SK-N-SH treated with all-trans-retinoic acid at 6 μM for 48 hours (cell line): ENCODE measurements around the gene LRRC10B.

ENCODE experiments used
- ATAC-seq: fragments of 200-7000 bp; cut with Tn5 transposase; 3 replicates; pipeline ENCODE4 v1.9.1; 2020; ENCODE audit warnings: mild to moderate bottlenecking, moderate library complexity
- ARNTL ChIP-seq: fragments of 450-650 bp; formaldehyde crosslinking; IDR thresholded peaks from 2 replicates; pipeline ENCODE4 v1.5.0; 2020; ENCODE audit warnings: low read depth, mild to moderate bottlenecking, moderate library complexity, borderline replicate concordance
- BACH2 ChIP-seq: fragments of 250-450 bp; sonication (Bioruptor Pico); IDR thresholded peaks from 2 replicates; pipeline ENCODE4 v1.9.0; 2021; ENCODE audit warnings: mild to moderate bottlenecking, borderline replicate concordance
- CREB5 ChIP-seq: fragments of 250-450 bp; sonication (Bioruptor Pico); IDR thresholded peaks from 2 replicates; pipeline ENCODE4 v1.5.1; 2020; ENCODE audit warnings: low read depth, mild to moderate bottlenecking, moderate library complexity
- CSDC2 ChIP-seq: fragments of 250-450 bp; sonication (Bioruptor Pico); IDR thresholded peaks from 2 replicates; pipeline ENCODE4 v1.5.0; 2020; ENCODE audit warnings: mild to moderate bottlenecking, moderate library complexity
- CSRNP3 ChIP-seq: fragments of 250-450 bp; sonication (Bioruptor Pico); IDR thresholded peaks from 2 replicates; pipeline ENCODE4 v1.5.1; 2021; ENCODE audit warnings: mild to moderate bottlenecking, moderate library complexity
- ESRRG ChIP-seq: fragments of 250-450 bp; sonication (Bioruptor Pico); IDR thresholded peaks from 2 replicates; pipeline ENCODE4 v1.6.1; 2021; ENCODE audit warnings: mild to moderate bottlenecking
- ISL1 ChIP-seq: fragments of 250-450 bp; sonication (Bioruptor Pico); IDR thresholded peaks from 2 replicates; pipeline ENCODE4 v2.1.2; 2022; ENCODE audit warnings: mild to moderate bottlenecking, moderate library complexity
- OSR1 ChIP-seq: fragments of 250-450 bp; sonication (Bioruptor Pico); IDR thresholded peaks from 2 replicates; pipeline ENCODE4 v1.8.0; 2022; ENCODE audit warnings: moderate library complexity, mild to moderate bottlenecking, inconsistent platforms
- POU6F1 ChIP-seq: fragments of 250-450 bp; sonication (Bioruptor Pico); IDR thresholded peaks from 2 replicates; pipeline ENCODE4 v1.8.0; 2021; ENCODE audit warnings: low read depth, mild to moderate bottlenecking, moderate library complexity, borderline replicate concordance
- PPARA ChIP-seq: fragments of 250-450 bp; sonication (Bioruptor Pico); IDR thresholded peaks from 2 replicates; pipeline ENCODE4 v1.5.0; 2020; ENCODE audit warnings: mild to moderate bottlenecking, borderline replicate concordance
- RARB ChIP-seq: fragments of 250-450 bp; sonication (Bioruptor Pico); IDR thresholded peaks from 2 replicates; pipeline ENCODE4 v1.8.0; 2021; ENCODE audit warnings: mild to moderate bottlenecking, moderate library complexity
- SNAI2 ChIP-seq: fragments of 250-450 bp; sonication (Bioruptor Pico); IDR thresholded peaks from 2 replicates; pipeline ENCODE4 v1.5.0; 2020; ENCODE audit warnings: mild to moderate bottlenecking, moderate library complexity
- TCF4 ChIP-seq: fragments of 250-450 bp; sonication (Bioruptor Pico); IDR thresholded peaks from 2 replicates; pipeline ENCODE4 v1.8.0; 2021; ENCODE audit warnings: mild to moderate bottlenecking, moderate library complexity, borderline replicate concordance
- TOX ChIP-seq: fragments of 250-450 bp; sonication (Bioruptor Pico); IDR thresholded peaks from 2 replicates; pipeline ENCODE4 v1.8.0; 2021; ENCODE audit warnings: mild to moderate bottlenecking, moderate library complexity, borderline replicate concordance
- TSHZ2 ChIP-seq: fragments of 250-450 bp; sonication (Bioruptor Pico); IDR thresholded peaks from 2 replicates; pipeline ENCODE4 v1.5.0; 2020; ENCODE audit warnings: mild to moderate bottlenecking, moderate library complexity
- ZC3H10 ChIP-seq: fragments of 250-450 bp; sonication (Bioruptor Pico); IDR thresholded peaks from 2 replicates; pipeline ENCODE4 v1.5.1; 2021; ENCODE audit warnings: mild to moderate bottlenecking, moderate library complexity
- ZFP3 ChIP-seq: fragments of 250-450 bp; sonication (Bioruptor Pico); IDR thresholded peaks from 2 replicates; pipeline ENCODE4 v1.5.0; 2020; ENCODE audit warnings: mild to moderate bottlenecking, moderate library complexity
- ZFP30 ChIP-seq: fragments of 450-650 bp; formaldehyde crosslinking; IDR thresholded peaks from 2 replicates; pipeline ENCODE4 v1.5.0; 2022; ENCODE audit warnings: mild to moderate bottlenecking, moderate library complexity
- ZNF565 ChIP-seq: fragments of 450-650 bp; formaldehyde crosslinking; conservative IDR thresholded peaks from 2 replicates; pipeline ENCODE4 v1.5.0; 2020; ENCODE audit warnings: low read depth, mild to moderate bottlenecking, moderate library complexity
- ZNF70 ChIP-seq: fragments of 450-650 bp; formaldehyde crosslinking; IDR thresholded peaks from 2 replicates; pipeline ENCODE4 v1.5.0; 2020; ENCODE audit warnings: mild to moderate bottlenecking, moderate library complexity
- ZNF8 ChIP-seq: fragments of 450-650 bp; formaldehyde crosslinking; IDR thresholded peaks from 2 replicates; pipeline ENCODE4 v1.5.0; 2020; ENCODE audit warnings: mild to moderate bottlenecking, moderate library complexity

LRRC10B gene

GRCh38 chr11:61472282-61472681 is 36.3 kb upstream of the LRRC10B start (continued):
- TF ChIP-seq CSRNP3 (CRISPR knock-in tag): no peak

- TF ChIP-seq OSR1: no peak
- TF ChIP-seq ZNF8: no peak
- no peak for TF ChIP-seq ARNTL (CRISPR knock-in tag)
- TF ChIP-seq ZNF565 (CRISPR knock-in tag): no peak
- no peak for TF ChIP-seq RARB
- no peak for TF ChIP-seq ZC3H10
- TF ChIP-seq ZNF70 (CRISPR knock-in tag): no peak
- TF ChIP-seq ZFP30 (CRISPR knock-in tag): no peak
- no peak for TF ChIP-seq SNAI2 (CRISPR knock-in tag)
- no peak for TF ChIP-seq BACH2 (CRISPR knock-in tag)
- TF ChIP-seq CSDC2 (CRISPR knock-in tag): no peak
- TF ChIP-seq TOX (CRISPR knock-in tag): no peak
- TF ChIP-seq TSHZ2 (CRISPR knock-in tag): no peak
- ATAC-seq: no peak
Measured at GRCh38 chr11:61472868-61473267, 35.7 kb upstream of the LRRC10B start.

GRCh38 chr11:61473370-61474012 is 35.1 kb upstream of the LRRC10B start:
- TF ChIP-seq ZFP3 (no peak), CREB5 (CRISPR knock-in tag) (no peak), POU6F1 (no peak), ARNTL (CRISPR knock-in tag) (no peak), TSHZ2 (CRISPR knock-in tag) (no peak), TCF4 (no peak), ZC3H10 (no peak), PPARA (no peak), CSDC2 (CRISPR knock-in tag) (no peak), ESRRG (CRISPR knock-in tag) (no peak), ISL1 (CRISPR knock-in tag) (no peak), ZNF70 (CRISPR knock-in tag) (no peak), SNAI2 (CRISPR knock-in tag) (no peak), BACH2 (CRISPR knock-in tag) (no peak)
- ATAC-seq: no peak
